SW480 (cell line): ENCODE data around the gene ST8SIA4.

Experiments used
- DNase-seq: peaks from one replicate; pipeline ENCODE4 v3.0.0-alpha.2; 2016; ENCODE audit warnings: low spot score

Gene ST8SIA4, protein sequence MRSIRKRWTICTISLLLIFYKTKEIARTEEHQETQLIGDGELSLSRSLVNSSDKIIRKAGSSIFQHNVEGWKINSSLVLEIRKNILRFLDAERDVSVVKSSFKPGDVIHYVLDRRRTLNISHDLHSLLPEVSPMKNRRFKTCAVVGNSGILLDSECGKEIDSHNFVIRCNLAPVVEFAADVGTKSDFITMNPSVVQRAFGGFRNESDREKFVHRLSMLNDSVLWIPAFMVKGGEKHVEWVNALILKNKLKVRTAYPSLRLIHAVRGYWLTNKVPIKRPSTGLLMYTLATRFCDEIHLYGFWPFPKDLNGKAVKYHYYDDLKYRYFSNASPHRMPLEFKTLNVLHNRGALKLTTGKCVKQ

DNA sequence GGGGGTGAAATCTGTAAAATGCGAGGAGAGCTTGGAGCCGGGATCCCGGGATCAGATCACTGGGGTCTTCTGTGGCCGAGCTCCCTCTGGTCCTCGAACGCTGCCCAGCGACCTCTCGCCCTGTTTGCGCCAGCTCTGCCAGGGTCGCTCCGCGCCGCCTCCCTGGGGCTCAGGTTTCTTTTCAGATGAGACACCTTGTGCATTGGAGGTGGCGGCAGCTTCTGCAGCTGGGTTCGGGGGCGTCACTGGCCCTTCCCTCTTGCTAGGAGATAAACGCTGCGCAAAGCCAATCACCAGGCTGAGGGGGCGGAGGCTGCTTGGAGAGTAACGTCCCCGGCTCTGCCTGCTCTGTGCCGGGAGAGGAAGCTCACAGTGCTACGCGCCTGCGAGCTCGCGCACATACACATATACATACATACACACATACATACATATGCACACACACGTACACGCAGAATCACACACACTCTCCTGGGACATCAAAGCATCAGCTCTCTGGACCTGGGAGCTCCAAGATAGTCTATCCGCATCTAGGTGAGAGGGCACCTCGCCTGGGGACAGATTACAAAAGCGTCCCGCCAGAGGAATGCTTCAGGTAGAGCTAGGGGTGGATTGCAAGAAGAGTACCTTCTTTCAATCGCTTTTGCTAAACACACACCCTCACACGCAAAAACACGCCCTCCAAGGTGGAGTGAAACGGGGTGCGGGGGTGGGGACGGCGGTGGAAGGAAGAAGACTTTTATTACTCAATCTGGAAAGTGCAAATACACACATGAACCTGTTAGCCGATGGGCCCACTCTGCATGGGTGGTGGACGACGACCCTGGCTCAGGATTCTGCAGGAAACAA, at the start of gene ST8SIA4:
ST8SIA4 (minus strand) TSS at position 244 of the 849 bp plus-strand sequence. CDS start 327 bp downstream, outside the sequence.
- DNase-seq, result peak; percentile 60

DNA sequence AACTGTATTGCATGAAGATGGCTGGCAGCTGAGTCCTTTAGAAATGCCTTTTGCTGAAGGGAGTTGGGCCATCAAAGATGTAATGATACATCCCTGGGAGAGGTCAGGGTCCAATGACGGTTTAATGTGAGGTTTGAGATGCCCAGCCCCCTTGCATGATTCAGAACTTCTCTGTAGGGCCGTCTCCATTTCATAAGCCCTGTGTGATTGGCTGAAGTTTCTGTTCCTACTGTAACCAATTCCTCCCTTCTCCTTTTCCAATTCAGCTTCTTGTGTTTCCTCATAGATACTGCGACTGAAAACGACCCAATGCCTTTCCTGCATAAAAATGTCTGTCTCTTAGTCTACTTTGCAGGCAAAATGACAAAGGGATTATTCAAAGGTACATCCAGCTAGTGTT, 47.9 kb upstream of the ST8SIA4 start:
- DNase-seq, result peak; percentile 3

DNA sequence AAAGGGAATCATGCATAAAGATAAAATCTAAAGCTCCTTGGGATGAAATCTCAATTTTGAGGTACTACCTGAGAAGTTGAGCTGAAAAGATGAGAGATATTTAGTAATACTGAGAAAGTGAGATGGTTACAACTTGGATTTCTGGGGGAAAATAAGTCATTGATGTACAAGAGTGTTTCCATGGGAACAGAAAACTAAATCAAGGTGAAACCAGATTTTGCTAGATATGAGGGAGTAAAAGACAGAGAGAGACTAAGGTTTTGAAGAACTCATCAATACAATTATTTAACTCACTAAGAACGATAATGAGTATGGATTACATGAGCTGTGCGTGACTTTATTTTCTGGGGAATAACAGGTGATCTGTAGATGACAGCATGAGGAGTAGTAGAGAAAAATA, 10.2 kb upstream of the ST8SIA4 start:
- no peak for DNase-seq

DNA sequence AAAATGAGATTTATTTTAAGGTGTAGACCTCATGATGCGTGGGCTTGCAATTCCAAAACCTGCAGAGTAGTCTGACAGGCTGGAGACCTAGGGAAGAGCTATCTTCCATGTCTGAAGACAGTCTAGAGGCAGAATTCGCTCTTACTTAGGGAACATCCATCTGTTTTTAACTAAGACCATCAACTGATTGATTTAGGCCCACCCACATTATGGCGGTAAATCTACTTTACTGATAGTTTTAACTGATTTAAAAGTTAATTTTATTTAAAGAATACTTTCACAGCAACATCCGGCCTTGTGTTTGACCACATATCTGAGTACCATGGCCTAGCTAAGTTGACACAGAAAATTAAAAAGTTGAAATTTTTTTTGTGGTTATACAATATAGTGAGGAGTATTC, 6.0 kb upstream of the ST8SIA4 start:
- no peak for DNase-seq

DNA sequence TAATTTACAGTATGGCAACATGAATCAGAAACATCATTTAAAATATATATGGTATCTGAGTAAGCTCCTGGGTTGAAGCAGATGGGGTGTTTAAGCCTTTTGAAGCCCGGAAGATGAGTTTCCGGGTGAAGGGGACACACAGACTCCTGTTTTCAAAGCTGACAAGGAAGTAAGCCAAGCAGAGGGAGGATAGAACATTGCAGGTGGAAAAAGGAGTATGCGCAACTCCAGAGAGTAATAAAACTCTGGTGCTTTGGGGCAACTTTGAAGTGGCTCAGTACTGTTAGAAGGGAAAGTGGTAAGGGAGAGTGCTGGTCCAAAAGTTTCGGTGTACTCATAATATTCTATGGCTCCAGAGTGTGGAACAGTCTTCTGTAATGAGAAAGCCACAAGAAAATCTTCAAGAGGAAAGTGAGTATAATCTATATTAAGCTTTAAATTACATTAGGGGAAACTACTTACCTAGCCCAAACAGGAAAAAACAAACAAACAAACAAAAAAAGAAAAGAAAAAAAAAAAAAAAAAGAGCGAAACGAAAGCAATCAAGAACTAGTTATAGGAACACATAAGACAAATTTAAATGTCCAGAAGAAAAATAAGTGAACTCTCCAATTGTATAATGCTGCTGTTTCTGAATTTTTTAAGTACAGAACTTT, 2.3 kb upstream of the ST8SIA4 start:
- DNase-seq, result no peak

DNA sequence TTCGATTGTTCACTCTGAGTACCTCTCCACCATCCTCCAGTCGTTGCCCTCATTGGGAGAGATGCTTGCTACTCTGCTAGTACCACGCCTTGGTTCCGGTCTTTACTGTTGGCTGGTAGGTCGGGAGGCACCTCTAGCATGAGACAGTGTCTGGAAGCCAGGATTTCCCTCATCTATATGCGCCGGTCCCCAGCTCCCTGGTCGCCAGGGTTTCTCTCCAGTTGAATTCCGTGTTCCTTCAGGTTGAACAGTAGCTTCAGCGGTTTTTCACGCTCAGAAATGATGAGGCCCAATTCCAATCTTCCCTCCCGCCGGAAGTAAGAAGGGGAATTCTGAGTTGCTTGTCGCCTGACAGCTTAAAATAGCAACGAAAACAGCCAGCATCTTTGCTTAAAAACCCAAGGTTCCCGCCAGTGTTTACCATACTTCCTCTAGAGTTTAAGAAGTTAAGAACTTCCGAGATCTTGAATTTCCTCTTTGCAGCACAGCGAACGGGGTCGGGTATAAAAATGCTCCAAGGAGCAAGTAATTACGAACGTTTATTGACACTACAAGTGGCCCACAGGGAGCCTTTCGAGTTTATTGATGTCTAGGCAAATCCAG, 1.3 kb upstream of the ST8SIA4 start:
- no peak for DNase-seq

DNA sequence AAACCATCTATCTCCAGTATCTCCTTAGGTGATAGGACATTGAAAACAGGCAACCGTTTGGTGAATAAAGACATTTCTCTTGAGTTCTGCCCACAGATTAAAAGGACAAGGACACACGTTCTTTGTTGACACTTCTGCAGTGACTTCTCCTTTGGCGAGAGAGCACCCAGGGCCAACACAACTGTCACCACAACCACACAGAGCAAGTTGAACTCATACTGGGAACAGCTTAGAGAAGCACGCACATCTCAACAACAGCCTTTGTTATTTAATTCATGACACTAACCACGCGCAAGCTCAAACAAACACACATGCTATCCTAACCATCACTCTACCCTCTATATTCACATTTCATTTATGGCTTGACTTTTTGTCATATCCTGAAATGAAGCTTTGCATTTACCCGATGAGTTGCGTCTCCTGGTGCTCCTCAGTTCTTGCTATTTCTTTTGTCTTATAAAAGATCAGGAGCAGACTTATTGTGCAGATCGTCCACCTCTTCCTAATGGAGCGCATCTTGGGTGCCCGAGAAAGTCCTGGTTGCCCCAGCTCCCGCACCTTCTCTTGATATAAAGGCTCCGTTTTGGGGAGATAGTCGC, 543 bp downstream of the ST8SIA4 start:
- no peak for DNase-seq

DNA sequence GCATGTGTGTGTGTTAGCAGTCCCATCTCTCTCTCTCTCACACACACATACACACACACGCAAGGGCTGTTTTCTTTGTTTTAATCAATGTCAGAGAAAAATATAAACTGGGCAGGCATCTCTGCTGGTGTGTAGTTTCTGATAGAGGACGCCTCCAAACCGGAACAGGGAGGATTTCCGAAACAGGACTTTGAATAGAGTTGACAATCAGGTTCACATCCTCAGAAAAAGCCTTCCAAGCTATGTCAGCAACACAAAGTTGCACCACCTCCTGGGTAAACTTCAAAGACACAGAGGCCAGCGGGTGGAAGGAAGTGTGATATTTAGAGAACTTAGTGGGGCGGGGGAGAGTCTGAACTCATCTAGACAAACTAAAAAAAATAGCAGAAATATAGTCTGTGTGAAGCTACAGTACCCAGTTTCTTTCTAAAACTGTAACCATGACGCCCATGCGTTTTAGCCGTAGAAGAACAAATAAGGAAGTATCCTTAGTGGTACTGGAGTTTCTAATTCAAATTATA, 1.2 kb downstream of the ST8SIA4 start:
- no peak for DNase-seq

DNA sequence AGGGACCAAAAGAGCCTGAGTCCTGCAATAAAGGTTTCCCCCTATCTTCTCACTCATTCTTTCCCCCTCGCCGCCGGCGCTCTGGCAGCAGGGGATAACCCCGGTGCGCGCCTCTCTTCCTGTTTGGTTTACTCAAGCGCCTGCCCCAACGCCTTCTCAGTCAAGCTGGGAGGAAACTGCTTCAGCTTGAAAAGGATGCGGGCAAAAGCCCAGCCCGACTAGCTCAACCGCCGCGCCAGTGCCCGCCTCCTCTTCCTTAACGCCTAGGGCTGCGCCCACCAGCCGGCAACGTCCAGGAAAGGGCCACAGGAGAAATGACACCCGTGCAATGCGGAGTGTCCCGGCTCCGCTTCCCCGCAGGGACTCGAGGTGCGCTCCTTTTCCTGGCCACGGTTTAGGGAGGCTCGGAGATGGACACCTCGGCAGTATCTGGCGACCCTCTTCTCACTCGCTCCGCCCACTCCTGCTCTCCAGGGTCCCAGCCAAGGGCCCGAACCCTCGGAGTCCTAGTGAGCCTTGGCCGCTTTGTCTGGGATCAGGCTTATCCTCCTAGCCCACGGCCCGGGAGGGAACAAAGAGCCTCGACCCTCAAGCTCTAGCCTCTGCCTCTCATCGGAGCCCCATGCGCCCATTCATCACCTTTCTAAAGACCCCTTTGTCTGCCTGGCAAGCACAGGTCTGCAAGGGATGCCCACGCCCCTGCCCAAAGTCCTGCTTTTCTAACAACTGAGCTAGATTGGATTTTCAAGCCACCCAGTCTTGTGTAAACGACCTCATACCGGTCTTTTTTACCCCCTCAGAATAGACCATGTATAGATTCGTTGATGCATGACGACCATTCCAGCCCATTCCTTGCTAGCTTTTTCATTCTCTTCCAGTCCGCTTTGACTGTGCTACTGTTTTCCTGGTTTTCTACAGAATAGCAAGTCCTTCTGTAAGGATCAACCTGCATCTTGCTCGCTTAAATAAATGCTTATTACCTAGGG, 2.0 kb downstream of the ST8SIA4 start:
- DNase-seq, result peak; percentile 41

DNA sequence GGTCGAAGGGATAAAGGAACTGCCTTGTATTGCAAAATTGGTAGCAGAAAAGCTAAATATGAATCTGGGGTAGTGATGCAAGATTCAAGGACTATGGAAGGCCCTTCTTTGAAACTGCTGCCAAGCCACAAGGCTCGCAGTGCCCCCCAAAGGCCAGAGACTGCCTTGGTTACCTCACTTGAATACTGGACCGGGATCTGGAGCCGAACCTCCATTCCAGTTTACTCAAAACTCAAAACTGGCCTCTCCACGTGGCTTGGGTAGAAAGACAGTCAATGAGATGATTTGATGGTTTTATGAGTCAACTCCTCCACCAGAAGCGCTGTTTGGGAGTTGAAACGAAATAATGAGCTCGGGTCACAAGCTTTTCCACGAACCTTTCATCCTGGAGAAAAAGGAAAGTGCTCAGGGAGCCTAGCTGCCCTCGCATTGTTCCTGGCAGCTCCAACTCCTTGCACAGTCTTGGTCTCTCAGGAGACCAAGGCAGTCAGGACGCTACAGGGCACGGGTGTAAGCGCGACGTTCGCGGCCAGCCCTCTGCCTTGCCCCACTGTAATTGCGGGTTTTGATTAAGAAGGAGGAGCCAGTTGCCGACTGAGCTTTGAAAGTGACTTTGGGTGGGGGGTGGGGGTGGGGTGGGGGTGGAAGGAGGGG, 2.8 kb downstream of the ST8SIA4 start:
- peak; percentile 17 for DNase-seq

DNA sequence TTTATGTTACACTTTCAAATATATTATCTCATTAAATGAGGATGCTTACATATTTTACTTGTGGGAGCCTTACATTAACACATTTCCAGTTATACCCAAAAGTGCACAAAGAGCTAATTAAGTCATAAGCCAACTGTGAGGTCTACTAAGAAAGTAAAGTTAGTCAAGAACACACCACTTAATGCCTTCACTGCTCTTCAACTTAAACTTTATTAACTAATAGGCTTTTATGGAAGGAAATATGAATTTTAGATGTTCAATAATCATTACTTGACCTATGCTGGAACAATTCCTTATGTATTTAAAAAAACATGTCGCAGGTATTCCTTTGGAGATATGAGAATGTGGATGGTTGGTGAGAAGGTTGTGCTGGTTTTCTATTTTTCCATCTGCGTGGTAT, 3.4 kb downstream of the ST8SIA4 start:
- DNase-seq, result no peak

DNA sequence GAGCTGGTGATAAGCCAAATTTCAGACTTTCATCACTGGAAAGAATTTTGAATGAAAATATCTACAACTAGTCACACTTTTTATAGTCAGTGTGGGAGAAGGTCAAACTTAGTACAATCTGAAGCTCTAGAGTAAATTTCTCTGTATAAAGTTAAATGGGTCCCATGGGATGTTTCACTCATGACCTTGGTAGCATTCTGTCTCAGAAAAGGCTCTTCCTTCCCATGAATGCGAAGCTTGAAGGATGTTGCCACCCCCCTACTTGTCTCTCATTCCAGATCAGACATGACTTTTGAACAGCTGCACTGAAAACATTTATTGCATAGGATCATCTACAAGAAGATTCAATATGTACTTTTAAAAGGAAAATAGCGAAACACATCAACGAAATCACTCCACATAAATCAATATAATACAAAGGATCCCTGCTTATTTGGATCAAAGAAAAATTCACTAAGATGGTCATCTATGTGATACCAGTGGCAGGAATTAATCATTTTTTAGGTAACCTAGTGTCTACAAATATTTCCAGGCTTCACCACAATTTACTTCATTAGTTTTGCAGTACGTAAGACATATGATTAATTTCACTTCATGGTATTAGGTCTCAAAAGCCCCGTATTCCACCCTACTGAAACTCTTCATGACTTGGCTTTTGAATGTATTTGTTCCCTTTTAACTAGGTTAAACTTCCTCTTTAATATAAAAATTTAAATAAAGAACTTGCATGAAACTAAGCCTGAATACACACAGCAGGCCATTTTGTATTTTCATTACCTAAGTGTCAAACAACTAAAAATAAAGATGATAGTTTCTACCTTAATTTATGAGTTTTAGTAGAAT, 4.4 kb downstream of the ST8SIA4 start:
- no peak for DNase-seq

DNA sequence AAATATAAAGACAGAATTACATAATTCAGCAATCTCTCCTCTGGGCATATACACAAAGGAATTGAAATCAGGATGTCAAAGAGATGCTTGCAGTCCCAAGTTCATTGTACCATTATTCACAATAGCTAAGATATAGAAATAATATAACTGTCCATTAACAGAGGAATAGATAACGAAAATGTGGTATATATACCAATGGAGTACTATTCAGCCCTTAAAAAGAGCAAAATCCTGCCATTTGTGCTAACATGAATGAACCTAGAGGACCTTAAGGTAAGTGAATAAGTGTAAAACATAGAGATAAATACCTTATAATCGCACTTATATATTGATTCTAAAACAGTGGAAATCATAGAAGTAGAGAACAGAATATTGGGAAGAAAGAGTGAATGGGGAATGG, 7.0 kb downstream of the ST8SIA4 start:
- no peak for DNase-seq

DNA sequence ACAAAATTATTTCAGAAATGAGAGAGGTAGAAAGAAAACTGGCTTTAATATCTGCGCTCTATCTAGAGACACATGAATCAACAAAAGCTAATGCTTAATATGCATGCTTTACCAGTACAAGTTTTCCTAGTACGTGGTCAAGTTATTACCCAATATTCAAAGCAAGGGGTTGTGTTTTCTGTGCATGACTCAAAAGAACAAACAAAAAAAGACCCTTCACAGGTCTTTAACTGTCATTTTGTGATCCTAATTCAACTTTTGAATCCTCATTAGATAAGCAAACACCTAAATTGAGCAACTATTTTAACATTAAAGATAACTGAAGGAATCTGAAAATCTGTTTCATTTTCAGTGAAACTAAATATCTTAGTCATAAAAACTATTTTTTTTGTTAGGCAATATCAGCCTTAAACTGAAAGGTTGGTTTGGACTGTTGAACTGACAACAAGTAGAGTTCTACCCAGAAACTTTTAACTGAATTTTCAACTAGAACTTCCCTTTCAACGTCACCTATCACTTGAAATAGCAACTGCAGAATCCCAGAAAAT, 12.5 kb downstream of the ST8SIA4 start:
- no peak for DNase-seq

DNA sequence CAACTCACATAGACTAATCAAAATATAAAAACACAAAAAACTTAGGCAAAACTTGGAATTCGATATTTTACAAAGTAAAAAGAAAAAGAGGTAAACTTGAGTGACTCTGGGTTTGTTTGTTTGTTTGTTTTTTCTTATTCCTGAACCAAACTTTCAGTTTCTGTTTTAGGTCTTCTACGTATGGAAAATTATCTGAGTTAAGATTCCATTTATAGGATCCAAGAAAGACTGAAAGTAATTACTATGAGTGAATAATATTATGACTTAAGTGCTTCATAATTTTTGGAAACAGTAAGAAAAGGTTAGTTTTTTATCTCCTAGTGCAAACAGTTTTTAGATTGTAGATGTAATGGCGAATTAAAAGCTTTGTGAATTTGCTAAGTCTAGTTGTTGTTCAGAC, 13.2 kb downstream of the ST8SIA4 start:
- DNase-seq, result no peak

DNA sequence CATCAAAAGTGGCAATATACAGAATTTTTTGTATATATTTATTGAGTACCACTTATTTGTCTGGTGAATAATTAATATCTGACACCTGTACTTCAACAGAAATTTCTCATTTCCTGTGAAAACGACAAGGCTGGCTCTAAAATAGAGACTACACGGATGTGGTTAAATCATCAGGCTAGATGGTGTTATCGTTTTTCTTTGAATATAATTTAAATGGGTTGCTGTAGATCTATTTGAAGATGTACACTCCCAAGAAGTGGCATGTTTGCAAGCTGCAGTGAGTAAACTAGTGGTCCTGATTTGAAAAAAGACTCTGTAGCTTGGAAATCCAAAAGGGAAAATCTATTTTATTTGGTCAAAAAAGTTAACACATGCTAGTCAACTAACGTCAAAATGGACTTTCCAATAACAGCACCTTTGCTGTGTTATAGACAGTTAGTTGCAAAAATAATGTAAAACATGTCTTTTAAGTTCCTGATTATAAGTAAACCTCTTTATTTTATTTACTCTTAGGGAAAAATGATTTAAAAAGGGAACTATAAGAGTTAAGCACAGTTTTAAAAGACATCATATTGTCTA, 13.8 kb downstream of the ST8SIA4 start:
- DNase-seq, result no peak

DNA sequence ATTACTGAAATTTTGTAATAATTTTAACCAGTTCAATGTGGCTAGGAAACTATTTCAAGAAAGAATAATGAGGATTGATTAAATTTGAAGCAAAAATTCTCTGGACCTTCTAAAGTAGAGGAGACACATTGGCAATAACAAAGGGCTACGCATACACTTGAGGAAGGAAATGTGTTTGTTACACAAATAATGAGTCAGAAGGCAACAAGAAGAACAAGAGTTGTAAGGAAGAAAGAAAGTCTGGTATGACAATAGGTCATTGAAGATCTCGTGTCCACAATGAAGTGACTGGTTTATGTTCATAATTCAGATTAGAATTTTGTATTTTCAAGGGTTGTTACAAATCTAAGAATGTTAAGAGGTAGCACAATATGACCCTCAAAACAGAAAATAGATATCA, 25.8 kb downstream of the ST8SIA4 start:
- DNase-seq, result no peak
